Ovary (tissue), 9 donors: ENCODE data around the gene MAPK10. TPM values are rescaled to one million over a fixed set of nuclear protein-coding genes. Genes with fewer than 3 reads are reported as not detected.

ENCODE experiments used
- DNase-seq, 5 donors: peaks; one replicate each; pipeline ENCODE4 v3.0.0-alpha.2; 2019 to 2020
- H3K27ac ChIP-seq, 2 donors: fragments of 200-600 bp; one replicate each; pipeline versions ENCODE4 v1.5.1 to v1.8.0; 2019 to 2022
- H3K27me3 ChIP-seq: fragments of 200-600 bp; one replicate; pipeline ENCODE4 v1.8.0; 2022
- H3K36me3 ChIP-seq: fragments of 200-600 bp; sonication (generic); one replicate; pipeline ENCODE4 v1.5.1; 2019
- H3K4me1 ChIP-seq: one replicate; pipeline ENCODE4 v1.8.1; 2013; ENCODE audit warnings: mild to moderate bottlenecking, moderate library complexity; ENCODE audit not compliant: insufficient read depth
- H3K4me3 ChIP-seq: fragments of 200-600 bp; sonication (generic); one replicate; pipeline ENCODE4 v1.5.1; 2017
- H3K9me3 ChIP-seq, 2 donors: fragments of 200-600 bp in 1 of 2; sonication (generic) in 1 of 2; one replicate each; pipeline versions ENCODE4 v1.5.1 to v1.8.1; 2013 to 2019; ENCODE audit warnings: mild to moderate bottlenecking in 1 of 2, moderate library complexity in 1 of 2
- CTCF ChIP-seq, 3 donors: fragments of 450-650 bp in 2 of 3; fragments of 200-600 bp in 1 of 3; IDR thresholded peaks; one replicate each; pipeline versions ENCODE4 v1.5.1 to v1.8.0; 2016 to 2022; ENCODE audit warnings: antibody characterized with exemption in 3 of 3, mild to moderate bottlenecking in 1 of 3
- EP300 ChIP-seq: sonication (generic); formaldehyde crosslinking; IDR thresholded peaks from one replicate; pipeline ENCODE4 v1.6.1; 2017; ENCODE audit warnings: antibody characterized with exemption
- POLR2A ChIP-seq: fragments of 450-650 bp; IDR thresholded peaks from one replicate; pipeline ENCODE4 v1.6.1; 2017; ENCODE audit warnings: antibody characterized with exemption, mild to moderate bottlenecking, moderate library complexity
- WGBS, 3 donors: extraction: QIAGEN DNeasy Blood & Tissue Kit in 1 of 3; methylation state at CpG; one replicate each; pipeline versions ENCODE4 v1.1.5 to v1.1.7; 2013 to 2017; 5-methylcytosine and 5-hydroxymethylcytosine counted together
- intact Hi-C, 4 donors: fragments of 100-400 bp; cut with DNase I; formaldehyde crosslinking; loops; one replicate each; pipeline versions ENCODE4 v1.11.0 to v1.15.1; 2022 to 2023
- polyA plus RNA-seq, 2 donors: library from polyadenylated mRNA; stranded (reverse); fragments of 200-250 nt in 1 of 2; fragments of 350-450 nt in 1 of 2; fragmentation: Illumina TruSeq in 1 of 2; extraction: RNeasy Lipid Tissue Mini Kit (QIAGEN cat#74804) in 1 of 2; gene quantifications; one replicate each; pipeline ENCODE4 v1.2.3, GENCODE V29; 2013 to 2014
- total RNA-seq, 7 donors: library from RNA; depleted of rRNA in 2 of 7; stranded (reverse); fragments of >200 nt in 2 of 7; fragmentation: NEBNext Ultra II Directional in 3 of 7; extraction: Animal tissue kit (Norgen Biotek cat#: 25700) in 3 of 7; gene quantifications; one replicate each; pipeline versions ENCODE4 v1.1.0 to v1.2.4, GENCODE V29; 2016 to 2023
- donor health status: DM: no; HTN: no; CAD: no; lungs with moderate emphysema.
- donor health status: DM: no; HTN: no; CAD: no.
- donor health status: Bipolar disorder and iron deficiency.
- donor health status: DM: yes; HTN: yes; CAD: no.
- donor health status: DM: no; HTN: no; CAD: no.
- donor health status: DM: yes; HTN: yes; CAD: no.

Gene MAPK10
- total and polyA plus RNA-seq, 9 donors = 19.3 to 41.6 (median 32.4) TPM

GRCh38 chr4:85963231-85963630 lies 396.6 kb downstream of the MAPK10 start:
- 88 to 99% (median 96%) methylated on average over 1 of the region's 1 CpG for WGBS, 3 donors
- Histone ChIP-seq H3K27me3 (no peaks in the 10 kb centered on the region), H3K27ac (no peak overlapping the region), H3K36me3 (no peaks in the 10 kb centered on the region), H3K9me3 (no peaks in the 10 kb centered on the region), H3K4me3 (no peak overlapping the region), H3K4me1 (no peaks in the 10 kb centered on the region)
- TF ChIP-seq CTCF (IDR thresholded peaks at IDR 0.05) (no peak), EP300 (no peak), POLR2A (no peak)
- DNase-seq = no peak
- intact Hi-C loops = no loop called here

GRCh38 chr4:85961887-85962286 lies 398.0 kb downstream of the MAPK10 start:
- no peak for DNase-seq
- no peaks in the 10 kb centered on the region for H3K4me1 ChIP-seq
- WGBS, 3 donors = 59 to 70% (median 70%) methylated on average over 4 of the region's 4 CpGs
- H3K27ac ChIP-seq = no peak overlapping the region
- no peak for TF ChIP-seq CTCF (IDR thresholded peaks at IDR 0.05)
- no peak for TF ChIP-seq POLR2A
- no peak for TF ChIP-seq EP300
- H3K9me3 ChIP-seq = no peaks in the 10 kb centered on the region
- H3K27me3 ChIP-seq = no peaks in the 10 kb centered on the region
- H3K4me3 ChIP-seq = no peak overlapping the region
- no peaks in the 10 kb centered on the region for H3K36me3 ChIP-seq
- intact Hi-C loops = no loop called here

GRCh38 chr4:85956293-85956945 lies 403.4 kb downstream of the MAPK10 start:
- TF ChIP-seq CTCF (IDR thresholded peaks at IDR 0.05) = no peak
- TF ChIP-seq POLR2A = no peak
- no peak for TF ChIP-seq EP300
- no peaks in the 10 kb centered on the region for H3K36me3 ChIP-seq
- 97 to 98% (median 97%) methylated on average over 17 of the region's 17 CpGs for WGBS, 3 donors

GRCh38 chr4:85955620-85956292 lies 404.1 kb downstream of the MAPK10 start:
- no peak overlapping the region for H3K4me3 ChIP-seq
- TF ChIP-seq EP300 (no peak), POLR2A (no peak), CTCF (IDR thresholded peaks at IDR 0.05) (no peak)
- intact Hi-C loops = no loop called here
- no peak overlapping the region for H3K27ac ChIP-seq
- H3K9me3 ChIP-seq = no peaks in the 10 kb centered on the region
- no peak for DNase-seq
- no peaks in the 10 kb centered on the region for H3K27me3 ChIP-seq
- no peaks in the 10 kb centered on the region for H3K4me1 ChIP-seq
- H3K36me3 ChIP-seq = no peaks in the 10 kb centered on the region

More at GRCh38 chr4:85956293-85956945, 403.4 kb downstream of the MAPK10 start:
- H3K27me3 ChIP-seq = no peaks in the 10 kb centered on the region
- no peak overlapping the region for H3K27ac ChIP-seq
- no peak overlapping the region for H3K4me3 ChIP-seq
- no peaks in the 10 kb centered on the region for H3K9me3 ChIP-seq
- DNase-seq = no peak
- no peaks in the 10 kb centered on the region for H3K4me1 ChIP-seq
- intact Hi-C loops = no loop called here
